Lung (tissue), 12 donors: ENCODE data around the gene UBAP2. TPM values are rescaled to one million over a fixed set of nuclear protein-coding genes. Genes with fewer than 3 reads are reported as not detected.

Experiments used
- ATAC-seq: fragments of 200-7000 bp; cut with Tn5 transposase; one replicate; pipeline ENCODE4 v1.9.1; 2020; ENCODE audit warnings: moderate number of reproducible peaks; ENCODE audit not compliant: insufficient read depth, low FRiP score
- DNase-seq, 3 donors: peaks; one replicate each; pipeline ENCODE4 v3.0.0-alpha.2; 2013 to 2017
- H3K27ac ChIP-seq, 2 donors: one replicate each; pipeline ENCODE4 v1.5.1; 2013; ENCODE audit warnings: mild to moderate bottlenecking in 2 of 2, moderate library complexity in 2 of 2, control low read depth in 1 of 2, inconsistent platforms in 1 of 2, low read depth in 1 of 2, low read length in 1 of 2
- H3K27me3 ChIP-seq, 3 donors: one replicate each; pipeline ENCODE4 v1.5.1; 2013; ENCODE audit warnings: low read length in 2 of 3; ENCODE audit not compliant: control insufficient read depth in 3 of 3, insufficient read depth in 3 of 3
- H3K36me3 ChIP-seq, 4 donors: one replicate each; pipeline ENCODE4 v1.5.1; 2013; ENCODE audit warnings: low read length in 4 of 4, mild to moderate bottlenecking in 1 of 4, moderate library complexity in 1 of 4; ENCODE audit not compliant: control insufficient read depth in 4 of 4, insufficient read depth in 4 of 4
- H3K4me1 ChIP-seq, 5 donors: one replicate each; pipeline ENCODE4 v1.5.1; 2013; ENCODE audit warnings: low read length in 5 of 5, mild to moderate bottlenecking in 2 of 5, moderate library complexity in 1 of 5; ENCODE audit not compliant: control insufficient read depth in 5 of 5, insufficient read depth in 5 of 5
- H3K4me3 ChIP-seq: one replicate; pipeline ENCODE4 v1.5.1; 2013; ENCODE audit warnings: mild to moderate bottlenecking, control low read depth, moderate library complexity
- H3K9ac ChIP-seq, 2 donors: one replicate each; pipeline ENCODE4 v1.5.1; 2013; ENCODE audit warnings: low read length in 2 of 2, control low read depth in 1 of 2; ENCODE audit not compliant: insufficient read depth in 1 of 2
- H3K9me3 ChIP-seq, 4 donors: one replicate each; pipeline ENCODE4 v1.5.1; 2013; ENCODE audit warnings: low read length in 3 of 4, mild to moderate bottlenecking in 1 of 4, moderate library complexity in 1 of 4; ENCODE audit not compliant: control insufficient read depth in 4 of 4, insufficient read depth in 3 of 4
- CTCF ChIP-seq: IDR thresholded peaks from 2 replicates; pipeline ENCODE4 v1.5.1; 2012; ENCODE audit warnings: mild to moderate bottlenecking; ENCODE audit errors: control extremely low read depth, extremely low read depth
- WGBS, 2 donors: extraction: QIAGEN DNeasy Blood & Tissue Kit; methylation state at CpG; one replicate each; pipeline ENCODE4 v1.1.7; 2013; 5-methylcytosine and 5-hydroxymethylcytosine counted together
- polyA plus RNA-seq, 2 donors: library from polyadenylated mRNA; stranded (reverse); fragments of 200-250 nt; gene quantifications; one replicate each; pipeline ENCODE4 v1.2.1, GENCODE V29; 2013
- total RNA-seq, 2 donors: library from RNA; depleted of rRNA in 1 of 2; stranded (reverse); fragments of >200 nt in 1 of 2; gene quantifications; one replicate each; pipeline ENCODE4 v1.2.1, GENCODE V29; 2014 to 2021
- donor health status: control.
- donor health status: control.
- donor health status: Bipolar disorder and iron deficiency.
- donor health status: healthy.
- donor health status: DM: yes; HTN: yes; CAD: no.

The UBAP2 gene
- total and polyA plus RNA-seq, 4 donors: 12.6 to 45.4 (median 21.3) TPM

GRCh38 chr9:33995449-33995848 lies 53.2 kb downstream of the UBAP2 start:
- H3K4me3 ChIP-seq: no peak overlapping the region
- H3K9ac ChIP-seq: no peak overlapping the region
- no peak for TF ChIP-seq CTCF
- ATAC-seq (no peak), DNase-seq (no peak)
- H3K36me3 ChIP-seq: peaks cover 4 to 19% (median 7%) of the 10 kb centered on the region in 4 donors
- H3K4me1 ChIP-seq: peaks cover 0 to 7% (median 0%) of the 10 kb centered on the region in 5 donors
- no peak overlapping the region for H3K27ac ChIP-seq
- H3K27me3 ChIP-seq: no peaks in the 10 kb centered on the region
- no peaks in the 10 kb centered on the region for H3K9me3 ChIP-seq

- DNase-seq (peak in 1 of 3 donors; percentile 4), ATAC-seq (no peak)
- no peak for TF ChIP-seq CTCF
- Histone ChIP-seq H3K4me3 (no peak overlapping the region), H3K27ac (no peak overlapping the region), H3K27me3 (no peaks in the 10 kb centered on the region), H3K9ac (peak overlapping the region in 1 of 2 donors; percentile 23), H3K36me3 (peaks cover 0 to 26% (median 6%) of the 10 kb centered on the region in 4 donors), H3K9me3 (no peaks in the 10 kb centered on the region), H3K4me1 (peaks cover 0 to 7% (median 4%) of the 10 kb centered on the region in 5 donors)
- 32 to 66% methylated on average over 2 of the region's 2 CpGs for WGBS, 2 donors
These were observed 55.6 kb downstream of the UBAP2 start for GRCh38 chr9:33993104-33993503.

GRCh38 chr9:33992632-33993031 lies 56.1 kb downstream of the UBAP2 start:
- ATAC-seq (no peak), DNase-seq (peak; percentile 16 to 81 (median 79))
- H3K27me3 ChIP-seq: no peaks in the 10 kb centered on the region
- no peak for TF ChIP-seq CTCF
- H3K4me1 ChIP-seq: peaks cover 0 to 7% (median 4%) of the 10 kb centered on the region in 5 donors
- H3K9ac ChIP-seq: peak overlapping the region in 1 of 2 donors; percentile 23
- H3K9me3 ChIP-seq: no peaks in the 10 kb centered on the region
- H3K27ac ChIP-seq: no peak overlapping the region
- H3K4me3 ChIP-seq: no peak overlapping the region
- H3K36me3 ChIP-seq: peaks cover 0 to 26% (median 5%) of the 10 kb centered on the region in 4 donors
- WGBS, 2 donors: 63 to 80% methylated on average over 4 of the region's 4 CpGs
